Aorta (tissue), 5 donors: ENCODE data around the gene CACNA1S. TPM values are rescaled to one million over a fixed set of nuclear protein-coding genes. Genes with fewer than 3 reads are reported as not detected.

Experiments used
- ATAC-seq: fragments of 200-7000 bp; cut with Tn5 transposase; one replicate; pipeline ENCODE4 v1.9.1; 2022; ENCODE audit warnings: moderate library complexity; ENCODE audit not compliant: low FRiP score
- DNase-seq, 2 donors: peaks; one replicate each; pipeline ENCODE4 v3.0.0-alpha.2; 2020
- H3K27ac ChIP-seq, 2 donors: one replicate each; pipeline ENCODE4 v1.5.1; 2013; ENCODE audit warnings: low read length in 2 of 2, mild to moderate bottlenecking in 2 of 2, moderate library complexity in 2 of 2, control low read depth in 1 of 2, inconsistent platforms in 1 of 2, low read depth in 1 of 2
- H3K27me3 ChIP-seq, 2 donors: one replicate each; pipeline ENCODE4 v1.6.1; 2013; ENCODE audit warnings: control low read depth in 1 of 2, low read length in 1 of 2, mild to moderate bottlenecking in 1 of 2, moderate library complexity in 1 of 2; ENCODE audit not compliant: insufficient read depth in 2 of 2, control insufficient read depth in 1 of 2
- H3K36me3 ChIP-seq, 2 donors: one replicate each; pipeline ENCODE4 v1.6.1; 2013; ENCODE audit warnings: control low read depth in 1 of 2, low read length in 1 of 2, mild to moderate bottlenecking in 1 of 2; ENCODE audit not compliant: insufficient read depth in 2 of 2, control insufficient read depth in 1 of 2
- H3K4me1 ChIP-seq, 2 donors: one replicate each; pipeline ENCODE4 v1.6.1; 2013; ENCODE audit warnings: low read length in 2 of 2, control low read depth in 1 of 2, mild to moderate bottlenecking in 1 of 2, moderate library complexity in 1 of 2; ENCODE audit not compliant: insufficient read depth in 2 of 2, control insufficient read depth in 1 of 2
- H3K4me3 ChIP-seq, 2 donors: one replicate each; pipeline ENCODE4 v1.5.1; 2013; ENCODE audit warnings: low read length in 2 of 2, control low read depth in 1 of 2, mild to moderate bottlenecking in 1 of 2
- H3K9me3 ChIP-seq: one replicate; pipeline ENCODE4 v1.6.1; 2013; ENCODE audit warnings: mild to moderate bottlenecking, low read length; ENCODE audit not compliant: control insufficient read depth
- WGBS, 2 donors: extraction: QIAGEN DNeasy Blood & Tissue Kit; methylation state at CpG; one replicate each; pipeline ENCODE4 v1.1.7; 2013; 5-methylcytosine and 5-hydroxymethylcytosine counted together
- intact Hi-C, 2 donors: fragments of 100-400 bp; cut with DNase I; formaldehyde crosslinking; loops; one replicate each; pipeline versions ENCODE4 v1.14.2 to v1.15.0; 2022
- long read RNA-seq, 2 donors: library from polyadenylated mRNA; unstranded; transcript quantifications; one replicate each; pipeline ENCODE4 v2.0.0, GENCODE V29; 2020 to 2021
- polyA plus RNA-seq, 2 donors: library from polyadenylated mRNA; stranded (reverse); fragments of 200-250 nt; gene quantifications; one replicate each; pipeline ENCODE4 v1.2.3, GENCODE V29; 2013
- total RNA-seq, 2 donors: library from RNA; stranded (reverse); fragmentation: NEBNext Ultra II Directional; extraction: Animal tissue kit (Norgen Biotek cat#: 25700); gene quantifications; one replicate each; pipeline ENCODE4 v1.2.1, GENCODE V29; 2021
- donor health status: healthy with polysubstance abuse.
- donor health status: Bipolar disorder and iron deficiency.
- donor health status: DM: no; HTN: no; CAD: no.
- donor health status: DM: no; HTN: no; CAD: no.
- donor health status: DM: yes; HTN: yes; CAD: no.

Gene CACNA1S
- total RNA-seq (not detected), polyA plus RNA-seq (not detected)
- long read RNA-seq, donor 1: 0 reads
- long read RNA-seq, donor 2: 0 reads

GRCh38 chr1:201112173-201112731 lies at the start of gene CACNA1S:
TSS of gene CACNA1S (minus strand) at chr1:201112426. CDS start at chr1:201112339, 87 bp downstream.
- Histone ChIP-seq H3K36me3 (no peaks in the 10 kb centered on the region), H3K27me3 (no peaks in the 10 kb centered on the region), H3K27ac (no peak within 1 kb of the TSS), H3K4me1 (no peaks in the 10 kb centered on the region), H3K9me3 (no peaks in the 10 kb centered on the region), H3K4me3 (no peak within 1 kb of the TSS)
- WGBS, 2 donors: 75 to 84% methylated on average over 9 of the region's 9 CpGs
- ATAC-seq (no peak), DNase-seq (peak in 1 of 2 donors; percentile 31)
- intact Hi-C loops: loop anchor here (2.0 to 10.0 kb wide), 5 partner anchors 65 to 487 kb away; partner anchors contain the start of genes KIF14 (in 1 of the 2) and KIF21B (in 1 of the 2)

DNA sequence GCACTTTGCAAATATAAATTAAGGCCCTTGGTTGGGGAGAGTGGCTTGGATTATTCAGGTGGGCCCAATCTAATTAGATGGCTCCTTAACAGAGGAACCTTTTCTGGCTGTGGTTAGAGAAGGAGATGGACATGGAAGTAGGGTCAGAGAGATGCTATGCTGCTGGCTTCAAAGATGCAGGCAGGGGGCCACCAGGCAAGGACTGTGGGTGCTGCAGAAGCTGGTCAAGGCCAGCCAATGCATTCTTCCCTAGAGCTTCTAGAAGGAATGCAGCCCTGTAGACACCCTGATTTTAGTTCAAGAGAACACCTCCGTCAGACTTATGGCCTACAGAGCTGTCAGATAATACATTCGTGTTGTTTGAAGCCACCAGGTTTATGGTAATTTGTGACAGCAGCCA lies 45.7 kb upstream of the CACNA1S start:
- H3K27me3 ChIP-seq: no peaks in the 10 kb centered on the region
- no peaks in the 10 kb centered on the region for H3K36me3 ChIP-seq
- 92 to 94% methylated on average over 2 of the region's 2 CpGs for WGBS, 2 donors
- no peak for DNase-seq
- H3K9me3 ChIP-seq: no peaks in the 10 kb centered on the region
- no peak overlapping the region for H3K4me3 ChIP-seq
- intact Hi-C loops: no loop called here
- ATAC-seq: no peak
- no peak overlapping the region for H3K27ac ChIP-seq
- no peaks in the 10 kb centered on the region for H3K4me1 ChIP-seq

- H3K4me1 ChIP-seq: no peaks in the 10 kb centered on the region
- H3K4me3 ChIP-seq: no peak overlapping the region
- no peak for DNase-seq
- no peak for ATAC-seq
- intact Hi-C loops: no loop called here
- no peaks in the 10 kb centered on the region for H3K9me3 ChIP-seq
- no peaks in the 10 kb centered on the region for H3K36me3 ChIP-seq
- no peaks in the 10 kb centered on the region for H3K27me3 ChIP-seq
- no peak overlapping the region for H3K27ac ChIP-seq
These were observed 44.6 kb upstream of the CACNA1S start for GRCh38 chr1:201156819-201157218.

DNA sequence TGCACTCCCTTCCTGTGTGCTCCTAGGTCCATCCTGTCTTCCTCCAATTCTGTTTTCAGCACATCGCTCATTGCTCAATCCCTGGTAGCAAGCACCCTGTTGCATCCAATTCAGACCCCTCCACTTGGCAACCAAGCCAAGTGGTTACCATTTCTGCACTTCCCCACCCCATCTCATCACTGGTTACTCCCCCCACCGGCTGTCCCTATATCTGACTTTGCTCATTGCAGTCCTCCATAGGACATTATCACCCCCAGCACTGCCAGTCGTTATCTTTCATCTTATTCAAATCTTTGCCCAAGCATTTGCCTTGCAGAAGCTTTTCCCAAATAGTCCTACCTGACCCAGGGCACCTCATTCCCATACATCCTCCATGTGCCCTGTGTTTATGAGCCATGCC lies 44.1 kb upstream of the CACNA1S start:
- ATAC-seq (no peak), DNase-seq (peak in 1 of 2 donors; percentile 3)
- no peaks in the 10 kb centered on the region for H3K9me3 ChIP-seq
- H3K4me3 ChIP-seq: no peak overlapping the region
- intact Hi-C loops: no loop called here
- H3K27ac ChIP-seq: no peak overlapping the region
- 87 to 92% methylated on average over 3 of the region's 3 CpGs for WGBS, 2 donors
- no peaks in the 10 kb centered on the region for H3K27me3 ChIP-seq
- no peaks in the 10 kb centered on the region for H3K36me3 ChIP-seq
- H3K4me1 ChIP-seq: no peaks in the 10 kb centered on the region

GRCh38 chr1:201155354-201155753 lies 43.1 kb upstream of the CACNA1S start:
- DNase-seq (no peak), ATAC-seq (no peak)
- Histone ChIP-seq H3K4me3 (no peak overlapping the region), H3K27ac (no peak overlapping the region), H3K27me3 (no peaks in the 10 kb centered on the region), H3K4me1 (no peaks in the 10 kb centered on the region), H3K9me3 (no peaks in the 10 kb centered on the region), H3K36me3 (no peaks in the 10 kb centered on the region)
- intact Hi-C loops: loop anchor here in 1 of 2 donors (2.0 kb wide), 1 partner anchor 15 kb away; no protein-coding TSS in a partner anchor
- WGBS, 2 donors: 89 to 93% methylated on average over 2 of the region's 2 CpGs

GRCh38 chr1:201154389-201155165 lies 42.4 kb upstream of the CACNA1S start, which contains the start of gene TMEM9:
TSS of gene TMEM9 (minus strand) at chr1:201154474. CDS start at chr1:201153923, 551 bp downstream.
- Histone ChIP-seq H3K9me3 (no peaks in the 10 kb centered on the region), H3K27me3 (no peaks in the 10 kb centered on the region), H3K27ac (no peak within 1 kb of the TSS), H3K4me3 (peak within 1 kb of the TSS; percentile 57 to 97), H3K4me1 (no peaks in the 10 kb centered on the region), H3K36me3 (no peaks in the 10 kb centered on the region)
- intact Hi-C loops: loop anchor here in 1 of 2 donors (2.0 kb wide), 1 partner anchor 16 kb away; no protein-coding TSS in a partner anchor
- peak; percentile 98 to 99 for DNase-seq
- 6% methylated on average over 31 of the region's 31 CpGs for WGBS, 2 donors
- ATAC-seq: peak; percentile 98

DNA sequence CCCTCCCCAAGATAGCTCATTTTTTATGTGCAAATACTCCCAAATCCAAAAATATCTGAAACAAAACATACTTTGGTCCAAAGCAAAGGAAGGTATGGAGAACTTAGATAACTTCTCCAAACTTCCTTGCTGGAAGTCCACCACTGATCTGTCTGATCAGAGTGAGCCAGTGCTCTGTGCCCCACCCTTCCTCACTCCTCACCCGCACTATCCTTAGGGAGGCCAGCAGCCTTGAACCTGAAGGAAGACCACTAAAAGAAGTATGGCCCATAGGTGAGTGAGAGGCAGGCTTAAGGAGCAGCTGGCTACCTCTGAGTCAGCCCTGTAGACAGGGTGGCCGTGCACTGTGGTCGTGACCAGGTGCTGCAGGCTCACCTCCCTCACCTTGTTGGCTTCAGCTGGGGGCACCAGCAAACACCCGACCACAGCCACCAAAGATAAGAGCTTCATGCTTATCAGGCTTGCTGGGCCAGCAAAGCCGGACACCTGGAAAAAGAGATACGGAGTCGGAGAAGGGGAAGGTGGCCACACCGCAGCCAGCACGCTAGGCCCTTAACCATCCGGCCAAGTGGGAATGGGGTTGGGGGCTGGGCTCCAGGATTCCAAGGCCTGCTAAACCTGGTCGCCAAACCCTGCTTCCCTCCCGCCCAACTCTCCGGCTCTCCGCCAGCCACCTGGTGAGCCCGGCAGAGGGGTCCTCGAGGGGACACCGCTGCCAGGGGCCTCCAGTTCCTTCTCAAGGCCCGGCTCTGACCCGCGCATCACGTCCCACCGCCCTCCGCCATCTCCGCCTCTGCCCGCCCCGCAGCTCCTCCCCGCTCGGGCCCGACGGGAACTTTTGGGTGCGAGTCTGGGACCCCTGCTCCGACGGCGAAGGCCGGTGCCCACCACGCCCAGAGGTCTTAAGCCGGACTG lies 41.5 kb upstream of the CACNA1S start:
- intact Hi-C loops: loop anchor here in 1 of 2 donors (2.0 kb wide), 1 partner anchor 17 kb away; no protein-coding TSS in a partner anchor
- no peaks in the 10 kb centered on the region for H3K9me3 ChIP-seq
- no peaks in the 10 kb centered on the region for H3K27me3 ChIP-seq

DNA sequence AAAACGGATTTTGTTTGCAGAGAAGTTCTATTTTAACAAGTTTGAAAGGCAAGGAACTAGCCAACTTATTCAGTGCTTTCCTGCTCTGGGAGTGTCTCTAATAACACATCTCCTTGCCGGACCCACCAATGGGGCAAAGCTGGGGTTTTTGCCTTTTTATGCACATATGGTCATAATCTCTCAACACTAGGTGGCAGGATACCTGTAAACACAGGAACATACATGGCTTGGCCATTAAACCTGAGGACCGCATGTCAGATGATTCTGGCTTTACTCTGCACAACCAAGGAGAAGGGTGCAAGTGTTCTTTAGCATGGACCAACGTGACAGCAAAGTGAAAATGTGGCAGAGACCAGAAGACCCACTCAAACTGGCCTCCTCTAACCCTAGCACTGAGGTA lies 37.2 kb upstream of the CACNA1S start:
- Histone ChIP-seq H3K36me3 (peaks cover 0 to 1% of the 10 kb centered on the region in 2 donors), H3K4me3 (no peak overlapping the region), H3K27ac (no peak overlapping the region), H3K4me1 (no peaks in the 10 kb centered on the region), H3K27me3 (no peaks in the 10 kb centered on the region), H3K9me3 (no peaks in the 10 kb centered on the region)
- peak in 1 of 2 donors; percentile 5 for DNase-seq
- intact Hi-C loops: no loop called here
- WGBS, 2 donors: 76 to 77% methylated on average over 4 of the region's 4 CpGs
- no peak for ATAC-seq

More for the DNA sequence above, 41.5 kb upstream of the CACNA1S start:
- DNase-seq (no peak), ATAC-seq (peak; percentile 90)
- 2 to 3% methylated on average over 37 of the region's 37 CpGs for WGBS, 2 donors
- peak overlapping the region; percentile 57 to 97 for H3K4me3 ChIP-seq
- no peaks in the 10 kb centered on the region for H3K4me1 ChIP-seq
- no peaks in the 10 kb centered on the region for H3K36me3 ChIP-seq
- no peak overlapping the region for H3K27ac ChIP-seq
